Transverse colon (tissue), 4 donors: ENCODE data around the gene FAM110D.

Experiments
- CTCF ChIP-seq, 5 experiments: fragments of 200-600 bp in 3 of 5; fragments of 450-650 bp in 2 of 5; sonication (generic) in 3 of 5; IDR thresholded peaks; 1 replicate in 2 of 5; 2 replicates in 3 of 5; pipeline ENCODE4 v1.5.1; 2016 to 2017; ENCODE audit warnings: antibody characterized with exemption in 5 of 5, inconsistent platforms in 3 of 5, mild to moderate bottlenecking in 2 of 5, moderate library complexity in 1 of 5
- POLR2A ChIP-seq: fragments of 450-650 bp; IDR thresholded peaks from one replicate; pipeline ENCODE4 v1.6.1; 2016; ENCODE audit warnings: antibody characterized with exemption, mild to moderate bottlenecking, moderate library complexity
- POLR2AphosphoS5 ChIP-seq, 3 donors: sonication (generic); formaldehyde crosslinking; IDR thresholded peaks; one replicate each; pipeline ENCODE4 v1.6.1; 2016; ENCODE audit warnings: antibody characterized with exemption in 3 of 3

- TF ChIP-seq CTCF (IDR thresholded peaks at IDR 0.05) (no peak), POLR2A (no peak), POLR2AphosphoS5 (IDR thresholded peaks at IDR 0.05) (no peak)
Measured at GRCh38 chr1:26159743-26160039, 812 bp downstream of the FAM110D start.
